ENCODE measurements around the gene LMNA. TPM values are rescaled to one million over a fixed set of nuclear protein-coding genes. Genes with fewer than 3 reads are reported as not detected.
"Not testable (repeated sequence)": the region's sequence is repeated elsewhere in the genome, so short reads cannot be mapped to it uniquely, and the experiment has no call there.

LMNA gene
- total and polyA plus RNA-seq, 4 donors, result 60.4 to 160 (median 97.2) TPM

GRCh38 chr1:156115514-156116374 lies 1.2 kb downstream of the LMNA start:
- peak overlapping the region; percentile 91 for H3K9ac ChIP-seq (ENCODE audit: low read depth in 1 of 2, low read length in 2 of 2)
- H3K4me3 ChIP-seq (ENCODE audit: low read depth in 1 of 3, low read length in 3 of 3), result peak overlapping the region; percentile 65 to 98 (median 69)
- no peaks in the 10 kb centered on the region for H3K36me3 ChIP-seq (ENCODE audit: control insufficient read depth in 4 of 4, insufficient read depth in 3 of 4, low read depth in 1 of 4, low read length in 3 of 4)
- H3K27ac ChIP-seq (ENCODE audit: low read depth in 1 of 2, low read length in 2 of 2), result peak overlapping the region; percentile 82 to 91
- 6% methylated on average over 19 of the region's 19 CpGs for WGBS
- TF ChIP-seq GABPA (IDR thresholded peaks at IDR 0.05 in 1 of 2, conservative IDR thresholded peaks at IDR 0.05 in 1 of 2) (no peak), HNF4G (IDR thresholded peaks at IDR 0.05) (no peak), YY1 (IDR thresholded peaks at IDR 0.05) (peak; percentile 45), EGR1 (IDR thresholded peaks at IDR 0.05; ENCODE audit: low read depth in 2 of 2) (no peak), SP1 (IDR thresholded peaks at IDR 0.05) (peak; percentile 13), NR2F2 (IDR thresholded peaks at IDR 0.05) (peak; percentile 54), REST (IDR thresholded peaks at IDR 0.05) (no peak), FOXA2 (IDR thresholded peaks at IDR 0.05) (no peak), HNF4A (conservative IDR thresholded peaks at IDR 0.05) (peak in 1 of 2 donors; percentile 29), RXRA (IDR thresholded peaks at IDR 0.05) (peak in 1 of 2 donors; percentile 40), TAF1 (conservative IDR thresholded peaks at IDR 0.05) (no peak)
- TF ChIP-seq, protein P1, sequence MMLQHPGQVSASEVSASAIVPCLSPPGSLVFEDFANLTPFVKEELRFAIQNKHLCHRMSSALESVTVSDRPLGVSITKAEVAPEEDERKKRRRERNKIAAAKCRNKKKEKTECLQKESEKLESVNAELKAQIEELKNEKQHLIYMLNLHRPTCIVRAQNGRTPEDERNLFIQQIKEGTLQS (IDR thresholded peaks at IDR 0.05), result no peak
- TF ChIP-seq, protein P2, sequence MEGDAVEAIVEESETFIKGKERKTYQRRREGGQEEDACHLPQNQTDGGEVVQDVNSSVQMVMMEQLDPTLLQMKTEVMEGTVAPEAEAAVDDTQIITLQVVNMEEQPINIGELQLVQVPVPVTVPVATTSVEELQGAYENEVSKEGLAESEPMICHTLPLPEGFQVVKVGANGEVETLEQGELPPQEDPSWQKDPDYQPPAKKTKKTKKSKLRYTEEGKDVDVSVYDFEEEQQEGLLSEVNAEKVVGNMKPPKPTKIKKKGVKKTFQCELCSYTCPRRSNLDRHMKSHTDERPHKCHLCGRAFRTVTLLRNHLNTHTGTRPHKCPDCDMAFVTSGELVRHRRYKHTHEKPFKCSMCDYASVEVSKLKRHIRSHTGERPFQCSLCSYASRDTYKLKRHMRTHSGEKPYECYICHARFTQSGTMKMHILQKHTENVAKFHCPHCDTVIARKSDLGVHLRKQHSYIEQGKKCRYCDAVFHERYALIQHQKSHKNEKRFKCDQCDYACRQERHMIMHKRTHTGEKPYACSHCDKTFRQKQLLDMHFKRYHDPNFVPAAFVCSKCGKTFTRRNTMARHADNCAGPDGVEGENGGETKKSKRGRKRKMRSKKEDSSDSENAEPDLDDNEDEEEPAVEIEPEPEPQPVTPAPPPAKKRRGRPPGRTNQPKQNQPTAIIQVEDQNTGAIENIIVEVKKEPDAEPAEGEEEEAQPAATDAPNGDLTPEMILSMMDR (IDR thresholded peaks at IDR 0.05; ENCODE audit: low read depth, low read length, missing input control), result no peak
- H3K27me3 ChIP-seq (ENCODE audit: control insufficient read depth in 4 of 4, insufficient read depth in 4 of 4, low read length in 3 of 4), result no peaks in the 10 kb centered on the region
- peak; percentile 59 for DNase-seq (ENCODE audit: low spot score)
- no peaks in the 10 kb centered on the region for H3K9me3 ChIP-seq (ENCODE audit: control insufficient read depth in 4 of 4, low read length in 3 of 4)
- peaks cover 14 to 43% (median 30%) of the 10 kb centered on the region in 4 donors for H3K4me1 ChIP-seq (ENCODE audit: control insufficient read depth in 4 of 4, insufficient read depth in 4 of 4, low read length in 3 of 4)

DNA sequence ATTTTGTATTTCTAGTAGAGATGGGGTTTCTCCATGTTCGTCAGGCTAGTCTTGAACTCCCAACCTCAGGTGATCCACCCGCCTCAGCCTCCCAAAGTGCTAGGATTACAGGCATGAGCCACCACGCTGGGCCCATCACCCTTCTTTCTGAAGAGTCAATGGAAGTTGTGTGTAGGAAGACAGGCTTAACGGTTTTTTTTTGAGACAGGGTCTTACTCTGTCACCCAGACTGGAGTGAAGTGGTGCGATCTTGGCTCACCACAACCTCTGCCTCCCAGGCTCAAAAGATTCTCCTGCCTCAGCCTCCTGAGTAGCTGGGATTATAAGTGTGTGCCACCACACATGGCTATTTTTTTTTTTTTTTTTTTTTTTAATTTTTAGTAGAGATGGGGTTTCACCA lies 2.2 kb downstream of the LMNA start:
- not testable (repeated sequence) for H3K36me3 ChIP-seq (ENCODE audit: control insufficient read depth in 4 of 4, insufficient read depth in 3 of 4, low read depth in 1 of 4, low read length in 3 of 4); H3K9me3 ChIP-seq (ENCODE audit: control insufficient read depth in 4 of 4, low read length in 3 of 4); DNase-seq (ENCODE audit: low spot score); H3K27me3 ChIP-seq (ENCODE audit: control insufficient read depth in 4 of 4, insufficient read depth in 4 of 4, low read length in 3 of 4); H3K9ac ChIP-seq (ENCODE audit: low read depth in 1 of 2, low read length in 2 of 2)
- Histone ChIP-seq H3K4me1 (ENCODE audit: control insufficient read depth in 4 of 4, insufficient read depth in 4 of 4, low read length in 3 of 4) (peaks cover 16 to 53% (median 35%) of the 10 kb centered on the region in 4 donors), H3K4me3 (ENCODE audit: low read depth in 1 of 3, low read length in 3 of 3) (peak overlapping the region in 2 of 3 donors; percentile 65 to 69), H3K27ac (ENCODE audit: low read depth in 1 of 2, low read length in 2 of 2) (peak overlapping the region; percentile 82 to 91)
- WGBS, result 87% methylated on average over 5 of the region's 5 CpGs

Data from liver (tissue), 9 donors.